Vagina (tissue), 2 donors: ENCODE results near the gene KRTAP5-3. TPM values are rescaled to one million over a fixed set of nuclear protein-coding genes. Genes with fewer than 3 reads are reported as not detected.
A peak's percentile ranks its signal among the peaks of the same experiment; 100 is the strongest.
"Not testable (repeated sequence)": the region's sequence is repeated elsewhere in the genome, so short reads cannot be mapped to it uniquely, and the experiment has no call there.

Experiments
- DNase-seq, 2 donors: peaks; one replicate each; pipeline ENCODE4 v3.0.0-alpha.2; 2017; ENCODE audit errors: extremely low spot score in 2 of 2
- H3K27ac ChIP-seq: fragments of 200-600 bp; sonication (generic); one replicate; pipeline ENCODE4 v1.5.1; 2019
- H3K27me3 ChIP-seq: fragments of 200-600 bp; sonication (generic); one replicate; pipeline ENCODE4 v1.5.1; 2019
- H3K36me3 ChIP-seq, 2 donors: fragments of 200-600 bp; sonication (generic); one replicate each; pipeline ENCODE4 v1.5.1; 2017 to 2019
- H3K4me1 ChIP-seq: fragments of 200-600 bp; sonication (generic); one replicate; pipeline ENCODE4 v1.5.1; 2019
- H3K4me3 ChIP-seq, 2 donors: fragments of 200-600 bp; sonication (generic); 1 replicate in 1 of 2; 2 replicates in 1 of 2; pipeline ENCODE4 v1.5.1; 2016 to 2019
- H3K9me3 ChIP-seq: fragments of 200-600 bp; sonication (generic); one replicate; pipeline ENCODE4 v1.5.1; 2019
- CTCF ChIP-seq, 3 experiments: fragments of 450-650 bp in 2 of 3; fragments of 200-600 bp in 1 of 3; sonication (generic) in 1 of 3; IDR thresholded peaks; one replicate each; pipeline ENCODE4 v1.5.1; 2017 to 2019; ENCODE audit warnings: antibody characterized with exemption in 3 of 3, mild to moderate bottlenecking in 2 of 3, moderate library complexity in 2 of 3
- POLR2A ChIP-seq, 2 donors: fragments of 450-650 bp; IDR thresholded peaks; one replicate each; pipeline ENCODE4 v1.6.1; 2017; ENCODE audit warnings: antibody characterized with exemption in 2 of 2, mild to moderate bottlenecking in 2 of 2, moderate library complexity in 2 of 2
- POLR2AphosphoS5 ChIP-seq, 2 donors: sonication (generic); formaldehyde crosslinking; IDR thresholded peaks; one replicate each; pipeline ENCODE4 v1.9.0; 2017; ENCODE audit warnings: antibody characterized with exemption in 2 of 2, mild to moderate bottlenecking in 2 of 2, low read depth in 1 of 2; ENCODE audit not compliant: insufficient read depth in 1 of 2
- intact Hi-C: fragments of 100-400 bp; cut with DNase I; formaldehyde crosslinking; loops from one replicate; pipeline ENCODE4 v1.15.1; 2023
- total RNA-seq: library from RNA; depleted of rRNA; stranded (reverse); fragments of >200 nt; gene quantifications from one replicate; pipeline ENCODE4 v1.2.3, GENCODE V29; 2016

Gene KRTAP5-3
- total RNA-seq, 1 donor from 2014 or later = not detected

GRCh38 chr11:1586699-1587098 is 21.6 kb downstream of the KRTAP5-3 start:
- no peak for DNase-seq
- Histone ChIP-seq H3K9me3 (no peaks in the 10 kb centered on the region), H3K27ac (no peak overlapping the region), H3K4me3 (no peak overlapping the region), H3K36me3 (no peaks in the 10 kb centered on the region), H3K27me3 (no peaks in the 10 kb centered on the region), H3K4me1 (no peaks in the 10 kb centered on the region)
- intact Hi-C loops = no loop called here
- TF ChIP-seq CTCF (IDR thresholded peaks at IDR 0.05) = no peak
- no peak for TF ChIP-seq POLR2A (IDR thresholded peaks at IDR 0.05)
- no peak for TF ChIP-seq POLR2AphosphoS5 (IDR thresholded peaks at IDR 0.05; ENCODE audit: insufficient read depth in 1 of 2, low read depth in 1 of 2)

- H3K27ac ChIP-seq, H3K4me3 ChIP-seq, H3K4me1 ChIP-seq, intact Hi-C loops, DNase-seq, H3K9me3 ChIP-seq, H3K27me3 ChIP-seq, H3K36me3 ChIP-seq: not testable (repeated sequence)
Measured at GRCh38 chr11:1584661-1585370, 23.4 kb downstream of the KRTAP5-3 start, which contains the start of gene KRTAP5-1. TSS of gene KRTAP5-1 (minus strand) at chr11:1585283. CDS start at chr11:1585249, 34 bp downstream.

- H3K4me3 ChIP-seq, H3K9me3 ChIP-seq, intact Hi-C loops, H3K4me1 ChIP-seq, DNase-seq, H3K36me3 ChIP-seq, H3K27ac ChIP-seq, H3K27me3 ChIP-seq: not testable (repeated sequence)
Measured at GRCh38 chr11:1582909-1583308, 25.4 kb downstream of the KRTAP5-3 start.

DNA sequence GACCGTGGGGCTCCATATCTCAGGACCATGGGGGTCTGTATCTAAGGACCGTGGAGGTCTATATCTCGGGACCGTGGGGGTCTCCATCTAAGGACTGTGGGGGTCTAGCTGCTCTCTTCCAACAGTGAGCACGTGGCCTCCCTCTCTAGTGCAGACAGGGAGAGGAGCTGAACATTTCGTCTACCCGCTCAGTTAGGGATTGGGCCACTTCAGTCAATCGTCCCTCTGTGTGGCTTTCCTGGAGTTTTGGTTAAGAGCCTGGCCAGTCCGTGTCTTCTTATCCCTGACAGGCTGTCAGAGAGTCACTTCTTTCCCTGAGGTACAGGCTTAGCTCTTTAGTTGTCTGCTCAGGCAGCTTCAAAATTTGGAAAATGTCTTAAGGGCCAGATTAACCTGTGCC is 26.3 kb downstream of the KRTAP5-3 start:
- DNase-seq = no peak
- Histone ChIP-seq H3K27me3 (no peaks in the 10 kb centered on the region), H3K9me3 (no peaks in the 10 kb centered on the region), H3K36me3 (no peaks in the 10 kb centered on the region), H3K4me3 (no peak overlapping the region), H3K4me1 (no peaks in the 10 kb centered on the region), H3K27ac (no peak overlapping the region)
- TF ChIP-seq CTCF (IDR thresholded peaks at IDR 0.05) (no peak), POLR2A (IDR thresholded peaks at IDR 0.05) (no peak)
- intact Hi-C loops = no loop called here

- H3K4me3 ChIP-seq = no peak overlapping the region
- TF ChIP-seq POLR2AphosphoS5 (IDR thresholded peaks at IDR 0.05; ENCODE audit: insufficient read depth in 1 of 2, low read depth in 1 of 2) = no peak
- TF ChIP-seq CTCF (IDR thresholded peaks at IDR 0.05) = no peak
- no peak for TF ChIP-seq POLR2A (IDR thresholded peaks at IDR 0.05)
- DNase-seq = peak in 1 of 2 donors; percentile 77
- intact Hi-C loops = loop anchor here (10.0 kb wide), 1 partner anchor 372 kb away; no protein-coding TSS in a partner anchor
- no peaks in the 10 kb centered on the region for H3K27me3 ChIP-seq
- H3K36me3 ChIP-seq = no peaks in the 10 kb centered on the region
- peaks cover 23% of the 10 kb centered on the region for H3K4me1 ChIP-seq
- H3K9me3 ChIP-seq = no peaks in the 10 kb centered on the region
- no peak overlapping the region for H3K27ac ChIP-seq
Measured at GRCh38 chr11:1576825-1577224, 31.4 kb downstream of the KRTAP5-3 start.

DNA sequence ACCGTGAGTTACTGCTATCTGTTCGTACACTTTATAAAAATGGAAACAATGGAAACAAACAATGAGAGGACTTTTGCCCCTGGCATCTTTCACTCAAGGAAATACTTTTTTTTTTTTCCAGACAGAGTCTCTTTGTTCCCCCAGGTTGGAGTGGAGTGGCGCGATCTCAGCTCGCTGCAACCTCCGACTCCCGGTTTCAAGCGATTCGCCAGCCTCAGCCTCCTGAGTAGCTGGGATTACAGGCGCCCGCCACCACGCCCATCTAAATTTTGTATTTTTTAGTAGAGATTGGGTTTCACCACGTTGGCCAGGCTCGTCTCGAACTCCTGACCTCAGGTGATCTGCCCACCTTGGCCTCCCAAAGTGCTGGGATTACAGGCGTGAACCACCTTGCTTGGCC is 32.5 kb downstream of the KRTAP5-3 start:
- not testable (repeated sequence) for DNase-seq, H3K27me3 ChIP-seq, H3K36me3 ChIP-seq, H3K27ac ChIP-seq, H3K4me3 ChIP-seq, H3K9me3 ChIP-seq
- intact Hi-C loops = loop anchor here (2.0 to 10.0 kb wide), 2 partner anchors 29 to 371 kb away; no protein-coding TSS in a partner anchor
- H3K4me1 ChIP-seq = peaks cover 31% of the 10 kb centered on the region
